ENCODE results near the gene HDLBP. TPM values are rescaled to one million over a fixed set of nuclear protein-coding genes. Genes with fewer than 3 reads are reported as not detected.

Gene HDLBP
- total RNA-seq, 1 donor = 1,418 TPM

DNA sequence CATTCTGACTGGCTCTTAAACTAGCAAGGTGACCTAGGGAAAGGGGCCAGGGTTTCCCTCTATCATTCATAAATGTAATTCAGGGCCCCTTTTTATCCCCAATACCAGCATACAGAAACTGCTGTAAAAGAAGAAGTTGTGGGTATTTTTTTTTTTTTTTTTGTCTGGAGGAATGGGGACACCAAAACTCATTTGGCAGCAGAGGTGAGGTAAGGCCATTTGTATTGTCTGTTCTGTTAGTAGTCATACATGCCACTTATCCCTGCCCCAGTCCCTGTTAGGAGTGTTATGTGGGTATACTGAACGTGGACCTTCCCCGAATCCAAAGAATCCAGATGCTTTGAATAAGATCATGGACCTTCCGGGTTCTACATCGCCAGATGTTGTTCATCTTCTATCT, 1.9 kb upstream of the HDLBP start:
- Histone ChIP-seq H3K4me3 (ENCODE audit: insufficient read depth, low read length) (peak overlapping the region; percentile 97), H4K20me1 (ENCODE audit: insufficient read depth, low read length) (peaks cover 60% of the 10 kb centered on the region), H3K79me2 (ENCODE audit: insufficient read depth, low read length) (peaks cover 96% of the 10 kb centered on the region), H3K4me2 (ENCODE audit: insufficient read depth, low read length) (peak overlapping the region; percentile 93), H3K27ac (ENCODE audit: low read depth, low read length) (peak overlapping the region; percentile 91), H3K4me1 (ENCODE audit: insufficient read depth, low read length) (peaks cover 49% of the 10 kb centered on the region), H3K9me3 (ENCODE audit: low read depth, low read length) (no peaks in the 10 kb centered on the region), H2AFZ (ENCODE audit: low read length) (no peak overlapping the region), H3K36me3 (ENCODE audit: insufficient read depth, low read length) (peaks cover 6% of the 10 kb centered on the region), H3K27me3 (ENCODE audit: insufficient read depth, low read length) (no peaks in the 10 kb centered on the region)
- TF ChIP-seq, protein P1, sequence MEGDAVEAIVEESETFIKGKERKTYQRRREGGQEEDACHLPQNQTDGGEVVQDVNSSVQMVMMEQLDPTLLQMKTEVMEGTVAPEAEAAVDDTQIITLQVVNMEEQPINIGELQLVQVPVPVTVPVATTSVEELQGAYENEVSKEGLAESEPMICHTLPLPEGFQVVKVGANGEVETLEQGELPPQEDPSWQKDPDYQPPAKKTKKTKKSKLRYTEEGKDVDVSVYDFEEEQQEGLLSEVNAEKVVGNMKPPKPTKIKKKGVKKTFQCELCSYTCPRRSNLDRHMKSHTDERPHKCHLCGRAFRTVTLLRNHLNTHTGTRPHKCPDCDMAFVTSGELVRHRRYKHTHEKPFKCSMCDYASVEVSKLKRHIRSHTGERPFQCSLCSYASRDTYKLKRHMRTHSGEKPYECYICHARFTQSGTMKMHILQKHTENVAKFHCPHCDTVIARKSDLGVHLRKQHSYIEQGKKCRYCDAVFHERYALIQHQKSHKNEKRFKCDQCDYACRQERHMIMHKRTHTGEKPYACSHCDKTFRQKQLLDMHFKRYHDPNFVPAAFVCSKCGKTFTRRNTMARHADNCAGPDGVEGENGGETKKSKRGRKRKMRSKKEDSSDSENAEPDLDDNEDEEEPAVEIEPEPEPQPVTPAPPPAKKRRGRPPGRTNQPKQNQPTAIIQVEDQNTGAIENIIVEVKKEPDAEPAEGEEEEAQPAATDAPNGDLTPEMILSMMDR (IDR thresholded peaks at IDR 0.05; ENCODE audit: extremely low read depth, low read depth, low read length) = no peak
- no peak for DNase-seq (ENCODE audit: insufficient read length, low spot score, missing footprints)

DNA sequence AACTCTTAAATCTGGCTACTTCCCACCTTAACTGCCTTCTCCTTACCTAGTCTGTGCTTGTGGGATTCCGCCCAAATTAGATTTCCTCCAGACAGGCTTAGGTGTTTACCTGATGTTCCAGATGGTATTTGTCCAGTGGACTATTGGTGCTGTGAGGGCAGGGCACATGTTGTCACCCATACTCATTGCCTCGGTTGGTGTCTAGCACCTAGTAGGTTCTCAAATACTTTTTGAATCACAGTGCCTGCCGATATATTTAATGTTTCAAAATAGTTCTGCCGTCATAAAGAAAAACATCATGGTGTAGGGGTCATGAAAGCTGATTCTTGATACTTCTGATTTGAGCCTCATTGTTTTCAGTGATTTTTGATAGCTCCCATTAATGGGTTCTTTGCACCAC, 1.4 kb upstream of the HDLBP start:
- TF ChIP-seq, protein P1 (IDR thresholded peaks at IDR 0.05; ENCODE audit: extremely low read depth, low read depth, low read length) = no peak
- Histone ChIP-seq H4K20me1 (ENCODE audit: insufficient read depth, low read length) (peaks cover 60% of the 10 kb centered on the region), H2AFZ (ENCODE audit: low read length) (peak overlapping the region; percentile 65), H3K27ac (ENCODE audit: low read depth, low read length) (peak overlapping the region; percentile 91), H3K9me3 (ENCODE audit: low read depth, low read length) (no peaks in the 10 kb centered on the region), H3K79me2 (ENCODE audit: insufficient read depth, low read length) (peaks cover 96% of the 10 kb centered on the region), H3K4me1 (ENCODE audit: insufficient read depth, low read length) (peaks cover 50% of the 10 kb centered on the region), H3K4me2 (ENCODE audit: insufficient read depth, low read length) (peak overlapping the region; percentile 93), H3K4me3 (ENCODE audit: insufficient read depth, low read length) (peak overlapping the region; percentile 97), H3K36me3 (ENCODE audit: insufficient read depth, low read length) (peaks cover 6% of the 10 kb centered on the region), H3K27me3 (ENCODE audit: insufficient read depth, low read length) (no peaks in the 10 kb centered on the region)
- DNase-seq (ENCODE audit: insufficient read length, low spot score, missing footprints) = no peak

DNA sequence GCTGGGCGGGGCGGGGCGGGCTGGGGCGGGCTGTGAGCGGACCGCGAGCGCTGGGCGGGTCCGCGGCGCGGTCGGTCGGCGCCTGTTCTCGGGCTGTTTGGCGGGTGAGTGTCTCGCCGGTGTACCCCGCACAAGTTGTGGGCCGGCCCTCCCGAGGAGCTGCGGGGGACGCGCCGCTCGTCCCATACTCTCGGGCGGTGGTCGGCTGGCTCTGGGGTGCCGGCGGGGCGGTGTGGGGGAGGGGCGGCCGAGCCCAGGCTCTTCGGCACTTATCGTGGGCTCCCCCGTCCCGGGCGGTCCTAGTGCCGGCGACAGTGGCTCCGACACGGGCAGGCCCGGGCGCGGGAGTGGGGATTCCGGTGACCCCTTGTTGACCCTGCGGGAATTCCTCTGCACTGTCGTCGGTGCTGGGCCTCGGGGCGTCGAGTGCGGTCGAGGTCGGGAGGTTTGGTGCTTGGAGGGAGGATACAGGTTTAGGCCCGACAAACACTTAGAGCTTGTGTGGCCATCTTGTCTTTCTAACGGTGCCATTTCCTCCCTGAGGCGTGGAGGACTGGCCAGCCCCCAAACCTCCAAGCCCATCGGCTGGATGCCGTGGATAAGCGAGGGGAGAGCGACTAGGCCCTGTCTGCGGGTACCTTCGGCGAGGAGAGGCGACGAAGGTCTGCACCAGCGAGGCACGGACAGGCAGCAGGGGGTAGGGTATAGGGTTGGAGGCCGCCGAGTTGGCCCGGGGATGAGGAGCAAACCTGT, 583 bp upstream of the HDLBP start, which contains the start of gene SEPTIN2:
Gene SEPTIN2, plus strand, starts transcription at position 47 of the 753 bp plus-strand sequence. CDS start 8,308 bp downstream, outside the sequence.
- peaks cover 96% of the 10 kb centered on the region for H3K79me2 ChIP-seq (ENCODE audit: insufficient read depth, low read length)
- H4K20me1 ChIP-seq (ENCODE audit: insufficient read depth, low read length) = peaks cover 63% of the 10 kb centered on the region
- DNase-seq (ENCODE audit: insufficient read length, low spot score, missing footprints) = no peak
- H3K4me2 ChIP-seq (ENCODE audit: insufficient read depth, low read length) = peak within 1 kb of the TSS; percentile 93
- TF ChIP-seq, protein P1 (IDR thresholded peaks at IDR 0.05; ENCODE audit: extremely low read depth, low read depth, low read length) = no peak
- H3K4me1 ChIP-seq (ENCODE audit: insufficient read depth, low read length) = peaks cover 45% of the 10 kb centered on the region
- H3K9me3 ChIP-seq (ENCODE audit: low read depth, low read length) = no peaks in the 10 kb centered on the region
- no peaks in the 10 kb centered on the region for H3K27me3 ChIP-seq (ENCODE audit: insufficient read depth, low read length)
- peak within 1 kb of the TSS; percentile 98 for H3K27ac ChIP-seq (ENCODE audit: low read depth, low read length)
- peak within 1 kb of the TSS; percentile 97 for H3K4me3 ChIP-seq (ENCODE audit: insufficient read depth, low read length)
- H3K36me3 ChIP-seq (ENCODE audit: insufficient read depth, low read length) = peaks cover 6% of the 10 kb centered on the region
- peak within 1 kb of the TSS; percentile 96 for H2AFZ ChIP-seq (ENCODE audit: low read length)

All from osteoblast (primary cell).